ENCODE data around the gene PCBP3.

Gene PCBP3

GRCh38 chr21:45935628-45936027 is 292.1 kb downstream of the PCBP3 start:
- 75% methylated on average over 3 of the region's 3 CpGs for WGBS
- Histone ChIP-seq H3K36me3 (ENCODE audit: control insufficient read depth in 1 of 2, insufficient read depth in 2 of 2, low read depth in 1 of 2, low read length in 2 of 2) (peaks cover 7 to 41% of the 10 kb centered on the region in 2 experiments), H3K79me1 (replicated peaks; ENCODE audit: low read length, poor library complexity, severe bottlenecking) (no peaks in the 10 kb centered on the region), H4K91ac (ENCODE audit: low read length) (no peak overlapping the region), H2AK5ac (ENCODE audit: low read length, severe bottlenecking) (no peak overlapping the region), H3K4ac (ENCODE audit: low read depth in 1 of 2, low read length in 2 of 2) (no peak overlapping the region), H3K4me3 (ENCODE audit: insufficient read depth in 1 of 2, low read depth in 1 of 2, low read length in 2 of 2) (no peak overlapping the region), H2BK15ac (ENCODE audit: low read depth, poor library complexity, severe bottlenecking) (no peak overlapping the region), H3K27me3 (ENCODE audit: control insufficient read depth in 1 of 2, insufficient read depth in 1 of 2, low read length in 2 of 2) (no peaks in the 10 kb centered on the region), H3K27ac (ENCODE audit: low read length, poor library complexity, severe bottlenecking) (no peak overlapping the region), H3K23ac (ENCODE audit: low read length in 2 of 2) (no peak overlapping the region), H3K4me2 (ENCODE audit: low read length, poor library complexity, severe bottlenecking) (no peak overlapping the region), H2BK120ac (ENCODE audit: low read depth, low read length) (no peak overlapping the region), H3K18ac (ENCODE audit: low read depth in 1 of 2, low read length in 2 of 2) (no peak overlapping the region), H3K9ac (ENCODE audit: low read length) (no peak overlapping the region), H3K9me3 (ENCODE audit: control insufficient read depth, low read length) (peaks cover 29% of the 10 kb centered on the region), H3K14ac (ENCODE audit: low read length in 2 of 2) (no peak overlapping the region), H2BK5ac (ENCODE audit: low read depth, low read length, poor library complexity, severe bottlenecking) (no peak overlapping the region), H4K8ac (ENCODE audit: low read length) (no peak overlapping the region), H3K4me1 (ENCODE audit: control insufficient read depth, insufficient read depth, low read depth, low read length) (peaks cover 1% of the 10 kb centered on the region), H2BK12ac (ENCODE audit: low read length in 2 of 2) (no peak overlapping the region), H2AFZ (ENCODE audit: low read depth, low read length) (no peak overlapping the region)
- DNase-seq: peak; percentile 48

- no peak overlapping the region for H3K27ac ChIP-seq (ENCODE audit: low read length, poor library complexity, severe bottlenecking)
- no peak overlapping the region for H3K4ac ChIP-seq (ENCODE audit: low read depth in 1 of 2, low read length in 2 of 2)
- no peaks in the 10 kb centered on the region for H3K27me3 ChIP-seq (ENCODE audit: control insufficient read depth in 1 of 2, insufficient read depth in 1 of 2, low read length in 2 of 2)
- H3K18ac ChIP-seq (ENCODE audit: low read depth in 1 of 2, low read length in 2 of 2): no peak overlapping the region
- WGBS: 83% methylated on average over 15 of the region's 17 CpGs
- H3K4me2 ChIP-seq (ENCODE audit: low read length, poor library complexity, severe bottlenecking): no peak overlapping the region
- H2AK5ac ChIP-seq (ENCODE audit: low read length, severe bottlenecking): no peak overlapping the region
- no peak overlapping the region for H2BK120ac ChIP-seq (ENCODE audit: low read depth, low read length)
- no peak overlapping the region for H2BK15ac ChIP-seq (ENCODE audit: low read depth, poor library complexity, severe bottlenecking)
- no peak overlapping the region for H4K8ac ChIP-seq (ENCODE audit: low read length)
- no peaks in the 10 kb centered on the region for H3K4me1 ChIP-seq (ENCODE audit: control insufficient read depth, insufficient read depth, low read depth, low read length)
- H3K79me1 ChIP-seq (replicated peaks; ENCODE audit: low read length, poor library complexity, severe bottlenecking): no peaks in the 10 kb centered on the region
- no peak overlapping the region for H2AFZ ChIP-seq (ENCODE audit: low read depth, low read length)
- H3K4me3 ChIP-seq (ENCODE audit: insufficient read depth in 1 of 2, low read depth in 1 of 2, low read length in 2 of 2): no peak overlapping the region
- no peak overlapping the region for H2BK5ac ChIP-seq (ENCODE audit: low read depth, low read length, poor library complexity, severe bottlenecking)
- H3K23ac ChIP-seq (ENCODE audit: low read length in 2 of 2): no peak overlapping the region
- H3K36me3 ChIP-seq (ENCODE audit: control insufficient read depth in 1 of 2, insufficient read depth in 2 of 2, low read depth in 1 of 2, low read length in 2 of 2): peaks cover 7 to 30% of the 10 kb centered on the region in 2 experiments
- peak overlapping the region in 1 of 2 experiments; percentile 3 for H3K14ac ChIP-seq (ENCODE audit: low read length in 2 of 2)
- no peak for DNase-seq
- H4K91ac ChIP-seq (ENCODE audit: low read length): no peak overlapping the region
- no peak overlapping the region for H2BK12ac ChIP-seq (ENCODE audit: low read length in 2 of 2)
- peaks cover 29% of the 10 kb centered on the region for H3K9me3 ChIP-seq (ENCODE audit: control insufficient read depth, low read length)
- H3K9ac ChIP-seq (ENCODE audit: low read length): no peak overlapping the region
Measured at GRCh38 chr21:45937721-45938452, 294.4 kb downstream of the PCBP3 start.

- Histone ChIP-seq H3K27me3 (ENCODE audit: control insufficient read depth in 1 of 2, insufficient read depth in 1 of 2, low read length in 2 of 2) (no peaks in the 10 kb centered on the region), H3K36me3 (ENCODE audit: control insufficient read depth in 1 of 2, insufficient read depth in 2 of 2, low read depth in 1 of 2, low read length in 2 of 2) (peaks cover 7 to 30% of the 10 kb centered on the region in 2 experiments), H2AFZ (ENCODE audit: low read depth, low read length) (no peak overlapping the region), H3K9ac (ENCODE audit: low read length) (no peak overlapping the region), H2BK5ac (ENCODE audit: low read depth, low read length, poor library complexity, severe bottlenecking) (no peak overlapping the region), H3K23ac (ENCODE audit: low read length in 2 of 2) (no peak overlapping the region), H3K4me2 (ENCODE audit: low read length, poor library complexity, severe bottlenecking) (no peak overlapping the region), H3K4me1 (ENCODE audit: control insufficient read depth, insufficient read depth, low read depth, low read length) (no peaks in the 10 kb centered on the region), H3K27ac (ENCODE audit: low read length, poor library complexity, severe bottlenecking) (no peak overlapping the region), H2AK5ac (ENCODE audit: low read length, severe bottlenecking) (no peak overlapping the region), H3K79me1 (replicated peaks; ENCODE audit: low read length, poor library complexity, severe bottlenecking) (no peaks in the 10 kb centered on the region), H3K18ac (ENCODE audit: low read depth in 1 of 2, low read length in 2 of 2) (no peak overlapping the region), H4K91ac (ENCODE audit: low read length) (no peak overlapping the region), H3K4me3 (ENCODE audit: insufficient read depth in 1 of 2, low read depth in 1 of 2, low read length in 2 of 2) (no peak overlapping the region), H3K9me3 (ENCODE audit: control insufficient read depth, low read length) (peaks cover 29% of the 10 kb centered on the region), H3K14ac (ENCODE audit: low read length in 2 of 2) (no peak overlapping the region), H2BK12ac (ENCODE audit: low read length in 2 of 2) (no peak overlapping the region), H3K4ac (ENCODE audit: low read depth in 1 of 2, low read length in 2 of 2) (no peak overlapping the region), H2BK120ac (ENCODE audit: low read depth, low read length) (no peak overlapping the region), H4K8ac (ENCODE audit: low read length) (no peak overlapping the region), H2BK15ac (ENCODE audit: low read depth, poor library complexity, severe bottlenecking) (no peak overlapping the region)
- WGBS: 91% methylated on average over 1 of the region's 1 CpG
- no peak for DNase-seq
Measured at GRCh38 chr21:45938453-45938755, 294.9 kb downstream of the PCBP3 start.

GRCh38 chr21:45938811-45939520 is 295.4 kb downstream of the PCBP3 start:
- Histone ChIP-seq H3K4me1 (ENCODE audit: control insufficient read depth, insufficient read depth, low read depth, low read length) (no peaks in the 10 kb centered on the region), H2AK5ac (ENCODE audit: low read length, severe bottlenecking) (no peak overlapping the region), H3K4me2 (ENCODE audit: low read length, poor library complexity, severe bottlenecking) (no peak overlapping the region), H3K9me3 (ENCODE audit: control insufficient read depth, low read length) (peaks cover 29% of the 10 kb centered on the region), H3K36me3 (ENCODE audit: control insufficient read depth in 1 of 2, insufficient read depth in 2 of 2, low read depth in 1 of 2, low read length in 2 of 2) (peaks cover 7 to 30% of the 10 kb centered on the region in 2 experiments), H4K91ac (ENCODE audit: low read length) (no peak overlapping the region), H4K8ac (ENCODE audit: low read length) (no peak overlapping the region), H2BK5ac (ENCODE audit: low read depth, low read length, poor library complexity, severe bottlenecking) (no peak overlapping the region), H3K23ac (ENCODE audit: low read length in 2 of 2) (no peak overlapping the region), H3K9ac (ENCODE audit: low read length) (no peak overlapping the region), H2AFZ (ENCODE audit: low read depth, low read length) (no peak overlapping the region), H3K4me3 (ENCODE audit: insufficient read depth in 1 of 2, low read depth in 1 of 2, low read length in 2 of 2) (no peak overlapping the region), H3K14ac (ENCODE audit: low read length in 2 of 2) (no peak overlapping the region), H2BK120ac (ENCODE audit: low read depth, low read length) (no peak overlapping the region), H2BK12ac (ENCODE audit: low read length in 2 of 2) (no peak overlapping the region), H3K27ac (ENCODE audit: low read length, poor library complexity, severe bottlenecking) (no peak overlapping the region), H3K4ac (ENCODE audit: low read depth in 1 of 2, low read length in 2 of 2) (no peak overlapping the region), H3K27me3 (ENCODE audit: control insufficient read depth in 1 of 2, insufficient read depth in 1 of 2, low read length in 2 of 2) (no peaks in the 10 kb centered on the region), H3K79me1 (replicated peaks; ENCODE audit: low read length, poor library complexity, severe bottlenecking) (no peaks in the 10 kb centered on the region), H2BK15ac (ENCODE audit: low read depth, poor library complexity, severe bottlenecking) (no peak overlapping the region), H3K18ac (ENCODE audit: low read depth in 1 of 2, low read length in 2 of 2) (no peak overlapping the region)
- 87% methylated on average over 17 of the region's 17 CpGs for WGBS
- DNase-seq: no peak
